Measurements from ENCODE around the gene ASIC1. TPM values are rescaled to one million over a fixed set of nuclear protein-coding genes. Genes with fewer than 3 reads are reported as not detected.
A peak's percentile ranks its signal among the peaks of the same experiment; 100 is the strongest.

The ASIC1 gene
- total RNA-seq, 1 donor from 2014 or later = 8.1 TPM

DNA sequence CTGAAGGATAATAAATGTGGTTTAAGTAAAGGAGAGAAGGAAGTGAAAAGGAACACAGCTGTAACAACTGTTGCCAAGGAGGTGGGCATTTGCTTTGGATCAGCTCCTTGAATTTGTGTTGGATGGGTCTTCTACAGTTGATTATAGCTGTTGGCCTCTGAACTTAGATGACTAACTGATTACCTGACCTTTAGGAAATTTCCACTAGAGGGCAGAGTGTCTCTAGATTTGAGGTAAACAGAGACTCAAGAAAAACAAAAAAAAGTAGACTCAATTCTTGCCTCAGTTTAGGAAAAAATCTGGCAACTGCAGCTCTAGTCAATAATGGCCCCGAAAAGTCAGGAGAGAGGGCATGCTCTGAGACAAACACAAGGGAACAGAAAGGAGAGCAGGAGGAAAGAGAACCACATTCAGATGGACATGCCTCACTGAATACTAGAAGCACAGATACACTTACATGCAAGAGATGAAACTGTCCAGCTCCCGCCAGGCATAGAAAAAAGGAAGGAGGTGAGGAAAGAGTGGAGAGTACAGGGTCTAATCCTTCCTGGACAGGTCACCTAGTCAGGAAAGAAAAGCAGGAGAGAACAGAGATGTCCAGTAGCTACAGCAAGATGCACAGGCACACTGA lies 75.2 kb downstream of the ASIC1 start:
- Mint-ChIP-seq H3K27me3 (ENCODE audit: low read depth, unreplicated experiment) (no peaks in the 10 kb centered on the region), H3K27ac (ENCODE audit: unreplicated experiment) (peak overlapping the region; percentile 11), H3K9me3 (ENCODE audit: unreplicated experiment) (no peaks in the 10 kb centered on the region), H3K4me1 (ENCODE audit: low read depth, unreplicated experiment) (peaks cover 12% of the 10 kb centered on the region), H3K4me3 (ENCODE audit: unreplicated experiment) (no peak overlapping the region), H3K36me3 (ENCODE audit: low read depth, unreplicated experiment) (peaks cover 20% of the 10 kb centered on the region)
- H3K9ac ChIP-seq (ENCODE audit: low read length) = no peak overlapping the region
- no peak overlapping the region for H3K27ac ChIP-seq (ENCODE audit: low read depth, low read length)
- peaks cover 57% of the 10 kb centered on the region for H3K36me3 ChIP-seq (ENCODE audit: insufficient read depth, low read length)
- no peak overlapping the region for H3K4me3 ChIP-seq (ENCODE audit: insufficient read depth, low read depth, low read length)
- H3K9me3 ChIP-seq (ENCODE audit: insufficient read depth, low read depth, low read length) = no peaks in the 10 kb centered on the region
- TF ChIP-seq, protein P1, sequence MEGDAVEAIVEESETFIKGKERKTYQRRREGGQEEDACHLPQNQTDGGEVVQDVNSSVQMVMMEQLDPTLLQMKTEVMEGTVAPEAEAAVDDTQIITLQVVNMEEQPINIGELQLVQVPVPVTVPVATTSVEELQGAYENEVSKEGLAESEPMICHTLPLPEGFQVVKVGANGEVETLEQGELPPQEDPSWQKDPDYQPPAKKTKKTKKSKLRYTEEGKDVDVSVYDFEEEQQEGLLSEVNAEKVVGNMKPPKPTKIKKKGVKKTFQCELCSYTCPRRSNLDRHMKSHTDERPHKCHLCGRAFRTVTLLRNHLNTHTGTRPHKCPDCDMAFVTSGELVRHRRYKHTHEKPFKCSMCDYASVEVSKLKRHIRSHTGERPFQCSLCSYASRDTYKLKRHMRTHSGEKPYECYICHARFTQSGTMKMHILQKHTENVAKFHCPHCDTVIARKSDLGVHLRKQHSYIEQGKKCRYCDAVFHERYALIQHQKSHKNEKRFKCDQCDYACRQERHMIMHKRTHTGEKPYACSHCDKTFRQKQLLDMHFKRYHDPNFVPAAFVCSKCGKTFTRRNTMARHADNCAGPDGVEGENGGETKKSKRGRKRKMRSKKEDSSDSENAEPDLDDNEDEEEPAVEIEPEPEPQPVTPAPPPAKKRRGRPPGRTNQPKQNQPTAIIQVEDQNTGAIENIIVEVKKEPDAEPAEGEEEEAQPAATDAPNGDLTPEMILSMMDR (IDR thresholded peaks at IDR 0.05; ENCODE audit: insufficient read depth, low read depth, low read length) = no peak
- no peak for TF ChIP-seq EZH2 (IDR thresholded peaks at IDR 0.05; ENCODE audit: insufficient read depth, low read length)
- peaks cover 12% of the 10 kb centered on the region for H4K20me1 ChIP-seq (ENCODE audit: insufficient read depth, low read length)
- no peaks in the 10 kb centered on the region for H3K27me3 ChIP-seq (ENCODE audit: insufficient read depth, low read length)
- no peak for DNase-seq (ENCODE audit: low read depth)
- H2AFZ ChIP-seq (ENCODE audit: low read depth, low read length) = no peak overlapping the region
- no peaks in the 10 kb centered on the region for H3K79me2 ChIP-seq (ENCODE audit: insufficient read depth, low read length)
- FAIRE-seq = no peak
- H3K4me1 ChIP-seq (ENCODE audit: insufficient read depth, low read length) = no peaks in the 10 kb centered on the region
- H3K4me2 ChIP-seq (ENCODE audit: low read length) = no peak overlapping the region

Other genes with a start within 250 kb of the ASIC1 start
- 59.5 and 60.4 TPM in 2 replicates for gene NCKAP5L, start 229.2 kb upstream of the ASIC1 start, total RNA-seq
- gene BCDIN3D, start 214.5 kb upstream of the ASIC1 start, total RNA-seq = 3.1 and 3.7 TPM in 2 replicates
- 0.10 and 0.18 TPM in 2 replicates for gene FAIM2, start 153.7 kb upstream of the ASIC1 start, total RNA-seq
- not detected in 2 replicates for gene AQP2, start 106.9 kb upstream of the ASIC1 start, total RNA-seq
- not detected in 2 replicates for gene AQP5, start 95.7 kb upstream of the ASIC1 start, total RNA-seq
- gene AQP6, start 84.6 kb upstream of the ASIC1 start, total RNA-seq = not detected in 2 replicates
- gene RACGAP1, start 32.1 kb upstream of the ASIC1 start, total RNA-seq = 15.9 and 18.8 TPM in 2 replicates
- gene SMARCD1, start 27.7 kb downstream of the ASIC1 start, total RNA-seq = 59.9 and 64.4 TPM in 2 replicates
- gene GPD1, start 46.4 kb downstream of the ASIC1 start, total RNA-seq = 0.29 and 0.59 TPM in 2 replicates
- 49.7 and 59.9 TPM in 2 replicates for gene COX14, start 54.6 kb downstream of the ASIC1 start, total RNA-seq
- gene CERS5, start 109.8 kb downstream of the ASIC1 start, total RNA-seq = 115 and 118 TPM in 2 replicates
- 169 and 173 TPM in 2 replicates for gene LIMA1, start 225.9 kb downstream of the ASIC1 start, total RNA-seq